Ovary (tissue), 9 donors: ENCODE data around the gene ADGRB3. TPM values are rescaled to one million over a fixed set of nuclear protein-coding genes. Genes with fewer than 3 reads are reported as not detected.

Experiments
- DNase-seq, 5 donors: peaks; one replicate each; pipeline ENCODE4 v3.0.0-alpha.2; 2019 to 2020
- H3K27ac ChIP-seq, 2 donors: fragments of 200-600 bp; one replicate each; pipeline versions ENCODE4 v1.5.1 to v1.8.0; 2019 to 2022
- H3K27me3 ChIP-seq: fragments of 200-600 bp; one replicate; pipeline ENCODE4 v1.8.0; 2022
- H3K36me3 ChIP-seq: fragments of 200-600 bp; sonication (generic); one replicate; pipeline ENCODE4 v1.5.1; 2019
- H3K4me1 ChIP-seq: one replicate; pipeline ENCODE4 v1.8.1; 2013; ENCODE audit warnings: mild to moderate bottlenecking, moderate library complexity; ENCODE audit not compliant: insufficient read depth
- H3K4me3 ChIP-seq: fragments of 200-600 bp; sonication (generic); one replicate; pipeline ENCODE4 v1.5.1; 2017
- H3K9me3 ChIP-seq, 2 donors: fragments of 200-600 bp in 1 of 2; sonication (generic) in 1 of 2; one replicate each; pipeline versions ENCODE4 v1.5.1 to v1.8.1; 2013 to 2019; ENCODE audit warnings: mild to moderate bottlenecking in 1 of 2, moderate library complexity in 1 of 2
- CTCF ChIP-seq, 3 donors: fragments of 450-650 bp in 2 of 3; fragments of 200-600 bp in 1 of 3; IDR thresholded peaks; one replicate each; pipeline versions ENCODE4 v1.5.1 to v1.8.0; 2016 to 2022; ENCODE audit warnings: antibody characterized with exemption in 3 of 3, mild to moderate bottlenecking in 1 of 3
- EP300 ChIP-seq: sonication (generic); formaldehyde crosslinking; IDR thresholded peaks from one replicate; pipeline ENCODE4 v1.6.1; 2017; ENCODE audit warnings: antibody characterized with exemption
- POLR2A ChIP-seq: fragments of 450-650 bp; IDR thresholded peaks from one replicate; pipeline ENCODE4 v1.6.1; 2017; ENCODE audit warnings: antibody characterized with exemption, mild to moderate bottlenecking, moderate library complexity
- WGBS, 3 donors: extraction: QIAGEN DNeasy Blood & Tissue Kit in 1 of 3; methylation state at CpG; one replicate each; pipeline versions ENCODE4 v1.1.5 to v1.1.7; 2013 to 2017; 5-methylcytosine and 5-hydroxymethylcytosine counted together
- intact Hi-C, 4 donors: fragments of 100-400 bp; cut with DNase I; formaldehyde crosslinking; loops; one replicate each; pipeline versions ENCODE4 v1.11.0 to v1.15.1; 2022 to 2023
- polyA plus RNA-seq, 2 donors: library from polyadenylated mRNA; stranded (reverse); fragments of 200-250 nt in 1 of 2; fragments of 350-450 nt in 1 of 2; fragmentation: Illumina TruSeq in 1 of 2; extraction: RNeasy Lipid Tissue Mini Kit (QIAGEN cat#74804) in 1 of 2; gene quantifications; one replicate each; pipeline ENCODE4 v1.2.3, GENCODE V29; 2013 to 2014
- total RNA-seq, 7 donors: library from RNA; depleted of rRNA in 2 of 7; stranded (reverse); fragments of >200 nt in 2 of 7; fragmentation: NEBNext Ultra II Directional in 3 of 7; extraction: Animal tissue kit (Norgen Biotek cat#: 25700) in 3 of 7; gene quantifications; one replicate each; pipeline versions ENCODE4 v1.1.0 to v1.2.4, GENCODE V29; 2016 to 2023
- donor health status: DM: no; HTN: no; CAD: no; lungs with moderate emphysema.
- donor health status: DM: no; HTN: no; CAD: no.
- donor health status: Bipolar disorder and iron deficiency.
- donor health status: DM: yes; HTN: yes; CAD: no.
- donor health status: DM: no; HTN: no; CAD: no.
- donor health status: DM: yes; HTN: yes; CAD: no.

Gene ADGRB3
- total and polyA plus RNA-seq, 9 donors: 0.28 to 3.0 (median 1.4) TPM

GRCh38 chr6:69072796-69073195, 437.7 kb downstream of the ADGRB3 start:
- Histone ChIP-seq H3K27ac (no peak overlapping the region), H3K4me3 (no peak overlapping the region), H3K4me1 (no peaks in the 10 kb centered on the region), H3K27me3 (no peaks in the 10 kb centered on the region), H3K9me3 (no peaks in the 10 kb centered on the region), H3K36me3 (no peaks in the 10 kb centered on the region)
- TF ChIP-seq CTCF (IDR thresholded peaks at IDR 0.05) (no peak), POLR2A (no peak), EP300 (no peak)
- DNase-seq: no peak
- 71 to 87% (median 81%) methylated on average over 1 of the region's 1 CpG for WGBS, 3 donors
- intact Hi-C loops: no loop called here

- H3K9me3 ChIP-seq: no peaks in the 10 kb centered on the region
- H3K4me3 ChIP-seq: no peak overlapping the region
- TF ChIP-seq EP300 (no peak), POLR2A (no peak), CTCF (IDR thresholded peaks at IDR 0.05) (no peak)
- 76 to 86% (median 80%) methylated on average over 4 of the region's 4 CpGs for WGBS, 3 donors
- intact Hi-C loops: no loop called here
- no peak overlapping the region for H3K27ac ChIP-seq
- no peak for DNase-seq
- H3K4me1 ChIP-seq: no peaks in the 10 kb centered on the region
- no peaks in the 10 kb centered on the region for H3K36me3 ChIP-seq
- H3K27me3 ChIP-seq: no peaks in the 10 kb centered on the region
Observed at GRCh38 chr6:69084746-69085335, 449.8 kb downstream of the ADGRB3 start.

DNA sequence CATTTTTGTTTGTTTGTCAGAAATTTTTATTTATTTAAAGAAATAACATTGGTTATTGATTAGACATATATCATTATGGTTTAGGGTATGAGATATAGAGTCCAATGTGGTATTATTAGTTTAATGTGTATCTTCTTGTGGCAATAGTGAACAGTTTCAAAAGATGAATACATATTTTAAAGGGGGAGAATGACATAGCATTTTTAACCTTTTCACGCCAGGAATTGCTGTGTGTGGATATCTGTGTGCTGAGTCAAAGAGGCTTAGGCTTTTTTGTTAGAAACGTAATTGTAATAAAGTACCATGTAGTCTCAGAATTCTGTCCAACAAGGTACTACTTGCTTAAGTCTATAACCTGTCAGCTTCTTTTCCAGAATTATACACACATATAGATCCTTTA, 451.6 kb downstream of the ADGRB3 start:
- intact Hi-C loops: no loop called here
- Histone ChIP-seq H3K27ac (no peak overlapping the region), H3K4me3 (no peak overlapping the region), H3K4me1 (no peaks in the 10 kb centered on the region), H3K36me3 (no peaks in the 10 kb centered on the region), H3K9me3 (no peaks in the 10 kb centered on the region), H3K27me3 (no peaks in the 10 kb centered on the region)
- 92 to 93% (median 92%) methylated on average over 2 of the region's 2 CpGs for WGBS, 3 donors
- no peak for DNase-seq
- TF ChIP-seq CTCF (IDR thresholded peaks at IDR 0.05): no peak
- no peak for TF ChIP-seq EP300
- TF ChIP-seq POLR2A: no peak

DNA sequence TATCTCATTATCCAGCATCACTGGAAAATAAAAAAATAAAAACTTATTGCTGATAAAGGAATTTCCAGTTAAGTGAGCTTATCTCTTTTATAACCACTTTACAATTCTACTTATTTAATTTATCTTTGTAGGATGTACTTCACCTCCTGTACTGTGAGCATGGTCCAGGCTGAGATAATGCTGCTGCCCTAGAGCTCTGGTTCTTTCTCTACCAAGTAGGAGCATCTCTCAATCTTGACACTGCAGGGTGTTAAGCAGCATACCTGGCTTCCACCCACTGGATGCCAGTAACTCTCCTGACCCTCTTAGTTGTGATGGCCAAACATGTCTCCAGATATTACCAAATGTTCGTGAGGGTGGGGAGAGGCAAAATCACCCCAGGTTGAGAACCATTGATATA, 454.5 kb downstream of the ADGRB3 start:
- intact Hi-C loops: no loop called here
- no peak overlapping the region for H3K27ac ChIP-seq
- 85% methylated on average over 1 of the region's 1 CpG for WGBS, 3 donors

More for the DNA sequence above, 454.5 kb downstream of the ADGRB3 start:
- Histone ChIP-seq H3K4me3 (no peak overlapping the region), H3K27me3 (no peaks in the 10 kb centered on the region), H3K9me3 (no peaks in the 10 kb centered on the region), H3K36me3 (no peaks in the 10 kb centered on the region), H3K4me1 (no peaks in the 10 kb centered on the region)
- no peak for TF ChIP-seq POLR2A
- no peak for TF ChIP-seq CTCF (IDR thresholded peaks at IDR 0.05)
- TF ChIP-seq EP300: no peak
- DNase-seq: no peak
